H9 (cell line): ENCODE measurements around the gene MBP. TPM values are rescaled to one million over a fixed set of nuclear protein-coding genes. Genes with fewer than 3 reads are reported as not detected.

Experiments used
- DNase-seq: peaks from one replicate; pipeline ENCODE4 v3.0.0-alpha.2; 2017
- H2AFZ ChIP-seq: one replicate; pipeline ENCODE4 v1.6.1; 2013; ENCODE audit warnings: mild to moderate bottlenecking, low read length, control low read depth, moderate library complexity
- H2AK5ac ChIP-seq: 2 replicates; pipeline ENCODE4 v1.6.1; 2013; ENCODE audit warnings: low read length, control low read depth, mixed read lengths; ENCODE audit not compliant: insufficient read length
- H2BK120ac ChIP-seq: one replicate; pipeline ENCODE4 v1.6.1; 2013; ENCODE audit warnings: low read depth, mild to moderate bottlenecking, low read length, control low read depth, inconsistent platforms; ENCODE audit not compliant: poor library complexity, severe bottlenecking
- H2BK12ac ChIP-seq: 2 replicates; pipeline ENCODE4 v1.6.1; 2013; ENCODE audit warnings: low read length, control low read depth, mixed read lengths, low read depth; ENCODE audit not compliant: insufficient read length
- H2BK15ac ChIP-seq: 2 replicates; pipeline ENCODE4 v1.6.1; 2013; ENCODE audit warnings: low read depth, low read length, control low read depth
- H2BK20ac ChIP-seq: one replicate; pipeline ENCODE4 v1.6.1; 2013; ENCODE audit warnings: low read depth, mild to moderate bottlenecking, low read length, control low read depth, inconsistent platforms; ENCODE audit not compliant: poor library complexity, severe bottlenecking
- H2BK5ac ChIP-seq: 2 replicates; pipeline ENCODE4 v1.6.1; 2013; ENCODE audit warnings: low read length, control low read depth, mixed read lengths; ENCODE audit not compliant: insufficient read length
- H3K14ac ChIP-seq: 2 replicates; pipeline ENCODE4 v1.6.1; 2013; ENCODE audit warnings: low read length, control low read depth; ENCODE audit not compliant: insufficient read depth
- H3K18ac ChIP-seq: 2 replicates; pipeline ENCODE4 v1.6.1; 2013; ENCODE audit warnings: low read depth, mild to moderate bottlenecking, mixed read lengths, low read length, control low read depth; ENCODE audit not compliant: insufficient read length
- H3K23ac ChIP-seq: 2 replicates; pipeline ENCODE4 v1.6.1; 2013; ENCODE audit warnings: low read length, control low read depth, mixed read lengths, low read depth; ENCODE audit not compliant: insufficient read length
- H3K23me2 ChIP-seq: 2 replicates; pipeline ENCODE4 v1.6.1; 2013; ENCODE audit warnings: low read depth, mild to moderate bottlenecking, mixed read lengths, low read length, control low read depth; ENCODE audit not compliant: insufficient read length, poor library complexity, severe bottlenecking
- H3K27ac ChIP-seq: 2 replicates; pipeline ENCODE4 v1.5.1; 2013; ENCODE audit warnings: low read length, control low read depth, mixed read lengths, low read depth; ENCODE audit not compliant: insufficient read length
- H3K27me3 ChIP-seq: 2 replicates; pipeline ENCODE4 v1.6.1; 2013; ENCODE audit warnings: low read length, control low read depth, inconsistent platforms; ENCODE audit not compliant: insufficient read depth
- H3K4ac ChIP-seq: 2 replicates; pipeline ENCODE4 v1.6.1; 2013; ENCODE audit warnings: low read depth, mild to moderate bottlenecking, control low read depth, inconsistent platforms, low read length, moderate library complexity
- H3K4me1 ChIP-seq: 2 replicates; pipeline ENCODE4 v1.6.1; 2013; ENCODE audit warnings: low read length, control low read depth, inconsistent platforms; ENCODE audit not compliant: insufficient read depth
- H3K4me2 ChIP-seq: 2 replicates; pipeline ENCODE4 v1.6.1; 2013; ENCODE audit warnings: low read length, control low read depth, mixed read lengths; ENCODE audit not compliant: insufficient read length, insufficient read depth
- H3K56ac ChIP-seq: 2 replicates; pipeline ENCODE4 v1.6.1; 2013; ENCODE audit warnings: low read depth, mild to moderate bottlenecking, mixed read lengths, low read length, control low read depth; ENCODE audit not compliant: insufficient read length
- H3K79me1 ChIP-seq: 2 replicates; pipeline ENCODE4 v1.6.1; 2013; ENCODE audit warnings: low read depth, mild to moderate bottlenecking, moderate library complexity, low read length, control low read depth, inconsistent platforms; ENCODE audit not compliant: insufficient read depth, poor library complexity, severe bottlenecking
- H3K79me2 ChIP-seq: 2 replicates; pipeline ENCODE4 v1.6.1; 2013; ENCODE audit warnings: low read length, control low read depth, inconsistent platforms; ENCODE audit not compliant: insufficient read depth
- H3K9ac ChIP-seq: 2 replicates; pipeline ENCODE4 v1.6.1; 2013; ENCODE audit warnings: low read length, control low read depth, mixed read lengths; ENCODE audit not compliant: insufficient read length; ENCODE audit errors: extremely low read depth
- H3K9me3 ChIP-seq: one replicate; pipeline ENCODE4 v1.6.1; 2013; ENCODE audit warnings: low read depth, low read length, inconsistent platforms; ENCODE audit not compliant: control insufficient read depth
- H3T11ph ChIP-seq: one replicate; pipeline ENCODE4 v1.6.1; 2013; ENCODE audit warnings: mild to moderate bottlenecking, low read length, control low read depth, inconsistent platforms
- H4K20me1 ChIP-seq: one replicate; pipeline ENCODE4 v1.6.1; 2013; ENCODE audit not compliant: control insufficient read depth, insufficient read length, insufficient read depth
- H4K5ac ChIP-seq: 2 replicates; pipeline ENCODE4 v1.6.1; 2013; ENCODE audit warnings: low read depth, mild to moderate bottlenecking, mixed read lengths, low read length, control low read depth; ENCODE audit not compliant: insufficient read length
- H4K8ac ChIP-seq: replicated peaks from 2 replicates; pipeline ENCODE4 v1.6.1; 2013; ENCODE audit warnings: low read length, control low read depth, mixed read lengths, low read depth; ENCODE audit not compliant: insufficient read length
- H4K91ac ChIP-seq: 2 replicates; pipeline ENCODE4 v1.6.1; 2013; ENCODE audit warnings: low read depth, mild to moderate bottlenecking, moderate library complexity, mixed read lengths, low read length, control low read depth; ENCODE audit not compliant: insufficient read length
- H3K27ac Mint-ChIP-seq, 3 experiments: 2 replicates in 2 of 3; 3 replicates in 1 of 3; pipeline ENCODE4 v1.8.0; 2020 to 2021; ENCODE audit warnings: mixed read lengths in 3 of 3, mild to moderate bottlenecking in 1 of 3, moderate library complexity in 1 of 3
- H3K27me3 Mint-ChIP-seq: 2 replicates; pipeline ENCODE4 v1.8.0; 2021; ENCODE audit warnings: low read depth, mild to moderate bottlenecking, moderate library complexity, mixed read lengths
- H3K36me3 Mint-ChIP-seq, 3 experiments: 2 replicates in 2 of 3; 3 replicates in 1 of 3; pipeline ENCODE4 v1.8.0; 2020 to 2021; ENCODE audit warnings: low read depth in 3 of 3, mixed read lengths in 3 of 3; ENCODE audit not compliant: insufficient read depth in 1 of 3
- H3K4me1 Mint-ChIP-seq, 2 experiments: 2 replicates each; pipeline ENCODE4 v1.8.0; 2020; ENCODE audit warnings: mixed read lengths in 2 of 2
- H3K4me3 Mint-ChIP-seq, 2 experiments: 2 replicates in 1 of 2; 3 replicates in 1 of 2; pipeline ENCODE4 v1.8.0; 2020 to 2021; ENCODE audit warnings: mild to moderate bottlenecking in 2 of 2, mixed read lengths in 2 of 2, moderate library complexity in 1 of 2
- H3K9me3 Mint-ChIP-seq, 2 experiments: 2 replicates in 1 of 2; 3 replicates in 1 of 2; pipeline ENCODE4 v1.8.0; 2020; ENCODE audit warnings: mild to moderate bottlenecking in 2 of 2, mixed read lengths in 2 of 2, moderate library complexity in 1 of 2
- WGBS: extraction: QIAGEN DNeasy Blood & Tissue Kit; methylation state at CpG from one replicate; pipeline ENCODE4 v1.1.7; 2013; ENCODE audit warnings: missing lambda C conversion rate, low lambda C conversion rate, mixed read lengths; ENCODE audit not compliant: insufficient read length; ENCODE audit errors: extremely low coverage; 5-methylcytosine and 5-hydroxymethylcytosine counted together
- total RNA-seq: library from RNA; stranded (reverse); gene quantifications from 2 replicates; pipeline ENCODE4 v1.2.1, GENCODE V29; 2021
- TF ChIP-seq, protein P1 (sequence below): fragments of 200-600 bp; sonication (generic); conservative IDR thresholded peaks from 3 replicates; pipeline ENCODE4 v1.8.0; 2021; ENCODE audit warnings: antibody characterized with exemption, mild to moderate bottlenecking

The MBP gene
- total RNA-seq, 1 experiment from 2014 or later = 8.6 TPM

DNA sequence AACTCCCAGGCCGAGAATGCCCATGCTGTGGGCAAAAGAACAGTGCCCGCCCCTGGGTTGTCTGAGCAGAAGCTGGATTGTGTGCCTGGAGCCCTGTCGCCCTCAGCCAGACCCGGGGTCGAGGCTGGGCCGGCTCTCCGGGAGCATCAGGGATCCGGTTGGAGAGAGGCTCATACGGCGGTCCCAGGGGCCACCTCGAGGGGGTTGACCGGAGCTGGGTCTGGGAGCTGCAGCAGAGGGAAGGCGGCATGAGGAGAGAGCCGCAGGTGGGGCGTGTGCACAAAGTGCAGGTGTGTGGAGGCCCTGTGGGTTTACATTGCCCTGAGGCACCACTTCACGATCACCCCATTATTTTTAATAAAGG, 39.5 kb downstream of the MBP start:
- no CpG with 5 or more reads among the region's 16 CpGs for WGBS
- Histone ChIP-seq H3K9ac (no peak overlapping the region), H3K23me2 (no peaks in the 10 kb centered on the region), H4K8ac (no peak overlapping the region), H3K27ac (no peak overlapping the region), H3K79me2 (no peaks in the 10 kb centered on the region), H3K56ac (no peak overlapping the region), H2BK5ac (no peak overlapping the region), H3K4me2 (no peak overlapping the region), H4K91ac (no peak overlapping the region), H2BK12ac (no peak overlapping the region), H3T11ph (no peak overlapping the region), H2BK20ac (no peak overlapping the region), H3K18ac (no peak overlapping the region), H2AK5ac (no peak overlapping the region), H3K27me3 (no peaks in the 10 kb centered on the region), H3K4ac (no peak overlapping the region), H3K14ac (no peak overlapping the region), H4K20me1 (no peaks in the 10 kb centered on the region), H2AFZ (no peak overlapping the region), H3K4me1 (peaks cover 5% of the 10 kb centered on the region; the same call in 1 of the 2 replicates), H4K5ac (no peak overlapping the region), H3K79me1 (no peaks in the 10 kb centered on the region), H3K23ac (no peak overlapping the region), H3K9me3 (no peaks in the 10 kb centered on the region), H2BK15ac (no peak overlapping the region), H2BK120ac (no peak overlapping the region)
- TF ChIP-seq, protein P1, sequence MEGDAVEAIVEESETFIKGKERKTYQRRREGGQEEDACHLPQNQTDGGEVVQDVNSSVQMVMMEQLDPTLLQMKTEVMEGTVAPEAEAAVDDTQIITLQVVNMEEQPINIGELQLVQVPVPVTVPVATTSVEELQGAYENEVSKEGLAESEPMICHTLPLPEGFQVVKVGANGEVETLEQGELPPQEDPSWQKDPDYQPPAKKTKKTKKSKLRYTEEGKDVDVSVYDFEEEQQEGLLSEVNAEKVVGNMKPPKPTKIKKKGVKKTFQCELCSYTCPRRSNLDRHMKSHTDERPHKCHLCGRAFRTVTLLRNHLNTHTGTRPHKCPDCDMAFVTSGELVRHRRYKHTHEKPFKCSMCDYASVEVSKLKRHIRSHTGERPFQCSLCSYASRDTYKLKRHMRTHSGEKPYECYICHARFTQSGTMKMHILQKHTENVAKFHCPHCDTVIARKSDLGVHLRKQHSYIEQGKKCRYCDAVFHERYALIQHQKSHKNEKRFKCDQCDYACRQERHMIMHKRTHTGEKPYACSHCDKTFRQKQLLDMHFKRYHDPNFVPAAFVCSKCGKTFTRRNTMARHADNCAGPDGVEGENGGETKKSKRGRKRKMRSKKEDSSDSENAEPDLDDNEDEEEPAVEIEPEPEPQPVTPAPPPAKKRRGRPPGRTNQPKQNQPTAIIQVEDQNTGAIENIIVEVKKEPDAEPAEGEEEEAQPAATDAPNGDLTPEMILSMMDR = no peak
- Mint-ChIP-seq H3K36me3 (no peaks in the 10 kb centered on the region), H3K4me3 (no peak overlapping the region), H3K4me1 (peaks cover 35 to 48% of the 10 kb centered on the region in 2 experiments), H3K27me3 (peaks cover 1% of the 10 kb centered on the region; the same call in 1 of the 2 replicates), H3K9me3 (no peaks in the 10 kb centered on the region), H3K27ac (peak overlapping the region in 1 of 3 experiments; percentile 38; a peak in 2 of 7 replicates)
- no peak for DNase-seq
